H9 (cell line): ENCODE results near the gene ELMOD1. TPM values are rescaled to one million over a fixed set of nuclear protein-coding genes. Genes with fewer than 3 reads are reported as not detected.

Experiments
- DNase-seq: peaks from one replicate; pipeline ENCODE4 v3.0.0-alpha.2; 2017
- H2AFZ ChIP-seq: one replicate; pipeline ENCODE4 v1.6.1; 2013; ENCODE audit warnings: mild to moderate bottlenecking, low read length, control low read depth, moderate library complexity
- H2AK5ac ChIP-seq: 2 replicates; pipeline ENCODE4 v1.6.1; 2013; ENCODE audit warnings: low read length, control low read depth, mixed read lengths; ENCODE audit not compliant: insufficient read length
- H2BK120ac ChIP-seq: one replicate; pipeline ENCODE4 v1.6.1; 2013; ENCODE audit warnings: low read depth, mild to moderate bottlenecking, low read length, control low read depth, inconsistent platforms; ENCODE audit not compliant: poor library complexity, severe bottlenecking
- H2BK12ac ChIP-seq: 2 replicates; pipeline ENCODE4 v1.6.1; 2013; ENCODE audit warnings: low read length, control low read depth, mixed read lengths, low read depth; ENCODE audit not compliant: insufficient read length
- H2BK15ac ChIP-seq: 2 replicates; pipeline ENCODE4 v1.6.1; 2013; ENCODE audit warnings: low read depth, low read length, control low read depth
- H2BK20ac ChIP-seq: one replicate; pipeline ENCODE4 v1.6.1; 2013; ENCODE audit warnings: low read depth, mild to moderate bottlenecking, low read length, control low read depth, inconsistent platforms; ENCODE audit not compliant: poor library complexity, severe bottlenecking
- H2BK5ac ChIP-seq: 2 replicates; pipeline ENCODE4 v1.6.1; 2013; ENCODE audit warnings: low read length, control low read depth, mixed read lengths; ENCODE audit not compliant: insufficient read length
- H3K14ac ChIP-seq: 2 replicates; pipeline ENCODE4 v1.6.1; 2013; ENCODE audit warnings: low read length, control low read depth; ENCODE audit not compliant: insufficient read depth
- H3K18ac ChIP-seq: 2 replicates; pipeline ENCODE4 v1.6.1; 2013; ENCODE audit warnings: low read depth, mild to moderate bottlenecking, mixed read lengths, low read length, control low read depth; ENCODE audit not compliant: insufficient read length
- H3K23ac ChIP-seq: 2 replicates; pipeline ENCODE4 v1.6.1; 2013; ENCODE audit warnings: low read length, control low read depth, mixed read lengths, low read depth; ENCODE audit not compliant: insufficient read length
- H3K23me2 ChIP-seq: 2 replicates; pipeline ENCODE4 v1.6.1; 2013; ENCODE audit warnings: low read depth, mild to moderate bottlenecking, mixed read lengths, low read length, control low read depth; ENCODE audit not compliant: insufficient read length, poor library complexity, severe bottlenecking
- H3K27ac ChIP-seq: 2 replicates; pipeline ENCODE4 v1.5.1; 2013; ENCODE audit warnings: low read length, control low read depth, mixed read lengths, low read depth; ENCODE audit not compliant: insufficient read length
- H3K27me3 ChIP-seq: 2 replicates; pipeline ENCODE4 v1.6.1; 2013; ENCODE audit warnings: low read length, control low read depth, inconsistent platforms; ENCODE audit not compliant: insufficient read depth
- H3K4ac ChIP-seq: 2 replicates; pipeline ENCODE4 v1.6.1; 2013; ENCODE audit warnings: low read depth, mild to moderate bottlenecking, control low read depth, inconsistent platforms, low read length, moderate library complexity
- H3K4me1 ChIP-seq: 2 replicates; pipeline ENCODE4 v1.6.1; 2013; ENCODE audit warnings: low read length, control low read depth, inconsistent platforms; ENCODE audit not compliant: insufficient read depth
- H3K4me2 ChIP-seq: 2 replicates; pipeline ENCODE4 v1.6.1; 2013; ENCODE audit warnings: low read length, control low read depth, mixed read lengths; ENCODE audit not compliant: insufficient read length, insufficient read depth
- H3K56ac ChIP-seq: 2 replicates; pipeline ENCODE4 v1.6.1; 2013; ENCODE audit warnings: low read depth, mild to moderate bottlenecking, mixed read lengths, low read length, control low read depth; ENCODE audit not compliant: insufficient read length
- H3K79me1 ChIP-seq: 2 replicates; pipeline ENCODE4 v1.6.1; 2013; ENCODE audit warnings: low read depth, mild to moderate bottlenecking, moderate library complexity, low read length, control low read depth, inconsistent platforms; ENCODE audit not compliant: insufficient read depth, poor library complexity, severe bottlenecking
- H3K79me2 ChIP-seq: 2 replicates; pipeline ENCODE4 v1.6.1; 2013; ENCODE audit warnings: low read length, control low read depth, inconsistent platforms; ENCODE audit not compliant: insufficient read depth
- H3K9ac ChIP-seq: 2 replicates; pipeline ENCODE4 v1.6.1; 2013; ENCODE audit warnings: low read length, control low read depth, mixed read lengths; ENCODE audit not compliant: insufficient read length; ENCODE audit errors: extremely low read depth
- H3K9me3 ChIP-seq: one replicate; pipeline ENCODE4 v1.6.1; 2013; ENCODE audit warnings: low read depth, low read length, inconsistent platforms; ENCODE audit not compliant: control insufficient read depth
- H3T11ph ChIP-seq: one replicate; pipeline ENCODE4 v1.6.1; 2013; ENCODE audit warnings: mild to moderate bottlenecking, low read length, control low read depth, inconsistent platforms
- H4K20me1 ChIP-seq: one replicate; pipeline ENCODE4 v1.6.1; 2013; ENCODE audit not compliant: control insufficient read depth, insufficient read length, insufficient read depth
- H4K5ac ChIP-seq: 2 replicates; pipeline ENCODE4 v1.6.1; 2013; ENCODE audit warnings: low read depth, mild to moderate bottlenecking, mixed read lengths, low read length, control low read depth; ENCODE audit not compliant: insufficient read length
- H4K8ac ChIP-seq: replicated peaks from 2 replicates; pipeline ENCODE4 v1.6.1; 2013; ENCODE audit warnings: low read length, control low read depth, mixed read lengths, low read depth; ENCODE audit not compliant: insufficient read length
- H4K91ac ChIP-seq: 2 replicates; pipeline ENCODE4 v1.6.1; 2013; ENCODE audit warnings: low read depth, mild to moderate bottlenecking, moderate library complexity, mixed read lengths, low read length, control low read depth; ENCODE audit not compliant: insufficient read length
- H3K27ac Mint-ChIP-seq, 3 experiments: 2 replicates in 2 of 3; 3 replicates in 1 of 3; pipeline ENCODE4 v1.8.0; 2020 to 2021; ENCODE audit warnings: mixed read lengths in 3 of 3, mild to moderate bottlenecking in 1 of 3, moderate library complexity in 1 of 3
- H3K27me3 Mint-ChIP-seq: 2 replicates; pipeline ENCODE4 v1.8.0; 2021; ENCODE audit warnings: low read depth, mild to moderate bottlenecking, moderate library complexity, mixed read lengths
- H3K36me3 Mint-ChIP-seq, 3 experiments: 2 replicates in 2 of 3; 3 replicates in 1 of 3; pipeline ENCODE4 v1.8.0; 2020 to 2021; ENCODE audit warnings: low read depth in 3 of 3, mixed read lengths in 3 of 3; ENCODE audit not compliant: insufficient read depth in 1 of 3
- H3K4me1 Mint-ChIP-seq, 2 experiments: 2 replicates each; pipeline ENCODE4 v1.8.0; 2020; ENCODE audit warnings: mixed read lengths in 2 of 2
- H3K4me3 Mint-ChIP-seq, 2 experiments: 2 replicates in 1 of 2; 3 replicates in 1 of 2; pipeline ENCODE4 v1.8.0; 2020 to 2021; ENCODE audit warnings: mild to moderate bottlenecking in 2 of 2, mixed read lengths in 2 of 2, moderate library complexity in 1 of 2
- H3K9me3 Mint-ChIP-seq, 2 experiments: 2 replicates in 1 of 2; 3 replicates in 1 of 2; pipeline ENCODE4 v1.8.0; 2020; ENCODE audit warnings: mild to moderate bottlenecking in 2 of 2, mixed read lengths in 2 of 2, moderate library complexity in 1 of 2
- CTCF ChIP-seq: fragments of 200-600 bp; sonication (generic); conservative IDR thresholded peaks from 3 replicates; pipeline ENCODE4 v1.8.0; 2021; ENCODE audit warnings: antibody characterized with exemption, mild to moderate bottlenecking
- WGBS: extraction: QIAGEN DNeasy Blood & Tissue Kit; methylation state at CpG from one replicate; pipeline ENCODE4 v1.1.7; 2013; ENCODE audit warnings: missing lambda C conversion rate, low lambda C conversion rate, mixed read lengths; ENCODE audit not compliant: insufficient read length; ENCODE audit errors: extremely low coverage; 5-methylcytosine and 5-hydroxymethylcytosine counted together
- total RNA-seq: library from RNA; stranded (reverse); gene quantifications from 2 replicates; pipeline ENCODE4 v1.2.1, GENCODE V29; 2021

The ELMOD1 gene
- total RNA-seq, 1 experiment from 2014 or later: 0.61 TPM

- peaks cover 6% of the 10 kb centered on the region; the same call in 1 of the 2 replicates for H3K4me1 ChIP-seq
- H2BK12ac ChIP-seq: no peak overlapping the region
- H2BK120ac ChIP-seq: no peak overlapping the region
- no peak overlapping the region for H4K8ac ChIP-seq
- H3T11ph ChIP-seq: no peak overlapping the region
- no peak overlapping the region for H3K14ac ChIP-seq
- H4K91ac ChIP-seq: no peak overlapping the region
- DNase-seq: no peak
- no peaks in the 10 kb centered on the region for H3K9me3 ChIP-seq
- no peaks in the 10 kb centered on the region for H3K27me3 Mint-ChIP-seq
- H3K79me1 ChIP-seq: no peaks in the 10 kb centered on the region
- no peak overlapping the region for H3K23ac ChIP-seq
- H2AFZ ChIP-seq: no peak overlapping the region
- no peak for TF ChIP-seq CTCF
- no peak overlapping the region for H4K5ac ChIP-seq
- peak overlapping the region in 1 of 3 experiments; percentile 48; a peak in 1 of 7 replicates for H3K27ac Mint-ChIP-seq
- no peak overlapping the region for H3K4me3 Mint-ChIP-seq
- H3K4ac ChIP-seq: no peak overlapping the region
- no peaks in the 10 kb centered on the region for H3K9me3 Mint-ChIP-seq
- no peaks in the 10 kb centered on the region for H3K23me2 ChIP-seq
- no peaks in the 10 kb centered on the region for H3K27me3 ChIP-seq
- H3K56ac ChIP-seq: no peak overlapping the region
- H3K4me2 ChIP-seq: no peak overlapping the region
- H3K36me3 Mint-ChIP-seq: no peaks in the 10 kb centered on the region
- no peak overlapping the region for H2BK5ac ChIP-seq
- no peak overlapping the region for H2BK15ac ChIP-seq
- no peak overlapping the region for H3K9ac ChIP-seq
- H3K27ac ChIP-seq: no peak overlapping the region
- no peaks in the 10 kb centered on the region for H4K20me1 ChIP-seq
- no peaks in the 10 kb centered on the region for H3K79me2 ChIP-seq
- H2AK5ac ChIP-seq: no peak overlapping the region
- no CpG with 5 or more reads among the region's 10 CpGs for WGBS
- H2BK20ac ChIP-seq: no peak overlapping the region
- H3K4me1 Mint-ChIP-seq: peaks cover 14 to 15% of the 10 kb centered on the region in 2 experiments
- H3K18ac ChIP-seq: no peak overlapping the region
Measured at GRCh38 chr11:107665018-107665417, 74.1 kb downstream of the ELMOD1 start.
